CD4-positive, alpha-beta T cell treated with Interleukin-6 at 100 ng/mL for 8 hours (primary cell): ENCODE results near the gene SULT1C2.

Source experiments
- DNase-seq: peaks from one replicate; pipeline ENCODE4 v3.0.0-alpha.2; 2020; ENCODE audit warnings: mixed read lengths, low spot score

The SULT1C2 gene

GRCh38 chr2:108293850-108294249 is 5.2 kb downstream of the SULT1C2 start:
- DNase-seq, result no peak

- DNase-seq, result no peak
These were observed 8.9 kb downstream of the SULT1C2 start for GRCh38 chr2:108297436-108298141.

GRCh38 chr2:108301558-108301957 is 12.9 kb downstream of the SULT1C2 start:
- no peak for DNase-seq

- no peak for DNase-seq
These were observed 16.3 kb downstream of the SULT1C2 start for GRCh38 chr2:108304975-108305374.

GRCh38 chr2:108305901-108306300 is 17.2 kb downstream of the SULT1C2 start:
- DNase-seq, result no peak

GRCh38 chr2:108309903-108310302 is 21.2 kb downstream of the SULT1C2 start:
- no peak for DNase-seq

- DNase-seq, result no peak
These were observed 26.0 kb downstream of the SULT1C2 start for GRCh38 chr2:108314586-108315296.

- DNase-seq, result no peak
These were observed 26.8 kb downstream of the SULT1C2 start for GRCh38 chr2:108315444-108315934.

GRCh38 chr2:108316033-108316432 is 27.3 kb downstream of the SULT1C2 start:
- DNase-seq, result no peak

GRCh38 chr2:108316461-108317258 is 28.0 kb downstream of the SULT1C2 start:
- DNase-seq, result no peak

GRCh38 chr2:108320326-108320922 is 31.7 kb downstream of the SULT1C2 start:
- no peak for DNase-seq

- DNase-seq, result no peak
These were observed 34.9 kb downstream of the SULT1C2 start for GRCh38 chr2:108323619-108324018.

- no peak for DNase-seq
These were observed 36.0 kb downstream of the SULT1C2 start for GRCh38 chr2:108324531-108325255.

- DNase-seq, result no peak
These were observed 37.1 kb downstream of the SULT1C2 start for GRCh38 chr2:108325756-108326155.

- DNase-seq, result no peak
These were observed 41.1 kb downstream of the SULT1C2 start for GRCh38 chr2:108329771-108330170.

- no peak for DNase-seq
These were observed 42.3 kb downstream of the SULT1C2 start for GRCh38 chr2:108330979-108331378.

- no peak for DNase-seq
These were observed 57.3 kb downstream of the SULT1C2 start for GRCh38 chr2:108345951-108346350.

GRCh38 chr2:108346827-108347226 is 58.1 kb downstream of the SULT1C2 start:
- DNase-seq, result no peak

GRCh38 chr2:108347786-108348185 is 59.1 kb downstream of the SULT1C2 start:
- no peak for DNase-seq

GRCh38 chr2:108348816-108349570 is 60.3 kb downstream of the SULT1C2 start:
- no peak for DNase-seq

- DNase-seq, result no peak
These were observed 60.9 kb downstream of the SULT1C2 start for GRCh38 chr2:108349571-108349928.
